Activated CD8-positive, alpha-beta T cell treated with anti-CD3 and anti-CD28 coated beads for 36 hours (primary cell): Measurements from ENCODE around the gene SVIL. TPM values are rescaled to one million over a fixed set of nuclear protein-coding genes. Genes with fewer than 3 reads are reported as not detected.
"Not testable (repeated sequence)": the region's sequence is repeated elsewhere in the genome, so short reads cannot be mapped to it uniquely, and the experiment has no call there.

ENCODE experiments used
- ATAC-seq: fragments of 200-7000 bp; cut with Tn5 transposase; one replicate; pipeline ENCODE4 v1.10.0; 2021; ENCODE audit warnings: mild to moderate bottlenecking, moderate library complexity
- CTCF ChIA-PET: fragments of 350-600 bp; sonication (Branson Sonifier 250); formaldehyde crosslinking; loops from one replicate; lab custom pipeline; 2021; ENCODE audit warnings: antibody characterized with exemption; lab: Charles Lee
- POLR2A ChIA-PET: fragments of 350-600 bp; sonication (Branson Sonifier 250); formaldehyde crosslinking; loops from one replicate; lab custom pipeline; 2021; ENCODE audit warnings: antibody characterized with exemption; lab: Charles Lee
- DNase-seq: peaks from one replicate; pipeline ENCODE4 v3.0.0-alpha.2; 2020
- H3K27ac Mint-ChIP-seq: one replicate; pipeline ENCODE4 v1.8.0; 2021; ENCODE audit warnings: mild to moderate bottlenecking, mixed read lengths
- H3K27me3 Mint-ChIP-seq: one replicate; pipeline ENCODE4 v1.8.0; 2021; ENCODE audit warnings: mixed read lengths
- H3K36me3 Mint-ChIP-seq: one replicate; pipeline ENCODE4 v1.8.0; 2021; ENCODE audit warnings: low read depth, mixed read lengths
- H3K4me1 Mint-ChIP-seq: one replicate; pipeline ENCODE4 v1.8.0; 2021; ENCODE audit warnings: low read depth, mixed read lengths
- H3K4me3 Mint-ChIP-seq: one replicate; pipeline ENCODE4 v1.8.0; 2021; ENCODE audit warnings: mild to moderate bottlenecking, moderate library complexity, mixed read lengths
- H3K9me3 Mint-ChIP-seq: one replicate; pipeline ENCODE4 v1.8.0; 2021; ENCODE audit warnings: mixed read lengths
- intact Hi-C: fragments of 100-400 bp; cut with micrococcal nuclease; formaldehyde crosslinking; loops from one replicate; pipeline ENCODE4 v1.10.0; 2022
- total RNA-seq, 2 experiments: library from RNA; stranded (reverse); gene quantifications; one replicate each; pipeline ENCODE4 v1.2.3, GENCODE V29; 2021
- TF ChIP-seq, protein P1 (sequence below): fragments of 200-600 bp; IDR thresholded peaks from one replicate; pipeline ENCODE4 v1.8.0; 2022; ENCODE audit warnings: antibody characterized with exemption, mild to moderate bottlenecking

Gene SVIL
- total RNA-seq, 2 experiments from 2014 or later, result 7.9 to 8.9 TPM

DNA sequence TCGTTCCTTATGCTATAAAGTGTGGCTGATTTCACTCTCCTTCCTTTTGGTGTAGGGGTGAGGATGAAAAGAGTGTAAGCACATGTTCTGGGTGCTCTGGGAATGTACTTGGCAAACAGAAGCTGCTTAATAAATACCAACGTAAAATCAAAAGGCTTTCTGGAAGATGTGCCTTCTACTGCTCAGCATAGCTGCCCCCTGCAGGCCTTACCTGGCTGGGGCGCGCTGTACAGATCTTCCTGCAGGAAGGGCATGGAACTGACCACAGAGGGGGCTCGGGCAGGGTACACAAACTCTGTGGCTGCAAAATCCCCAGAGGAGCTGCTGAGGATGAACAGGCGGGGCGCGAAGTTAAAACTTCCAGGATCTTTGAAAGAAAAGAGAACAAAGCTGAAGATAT lies 169.4 kb downstream of the SVIL start:
- H3K9me3 Mint-ChIP-seq, result peaks cover 4% of the 10 kb centered on the region
- TF ChIP-seq, protein P1, sequence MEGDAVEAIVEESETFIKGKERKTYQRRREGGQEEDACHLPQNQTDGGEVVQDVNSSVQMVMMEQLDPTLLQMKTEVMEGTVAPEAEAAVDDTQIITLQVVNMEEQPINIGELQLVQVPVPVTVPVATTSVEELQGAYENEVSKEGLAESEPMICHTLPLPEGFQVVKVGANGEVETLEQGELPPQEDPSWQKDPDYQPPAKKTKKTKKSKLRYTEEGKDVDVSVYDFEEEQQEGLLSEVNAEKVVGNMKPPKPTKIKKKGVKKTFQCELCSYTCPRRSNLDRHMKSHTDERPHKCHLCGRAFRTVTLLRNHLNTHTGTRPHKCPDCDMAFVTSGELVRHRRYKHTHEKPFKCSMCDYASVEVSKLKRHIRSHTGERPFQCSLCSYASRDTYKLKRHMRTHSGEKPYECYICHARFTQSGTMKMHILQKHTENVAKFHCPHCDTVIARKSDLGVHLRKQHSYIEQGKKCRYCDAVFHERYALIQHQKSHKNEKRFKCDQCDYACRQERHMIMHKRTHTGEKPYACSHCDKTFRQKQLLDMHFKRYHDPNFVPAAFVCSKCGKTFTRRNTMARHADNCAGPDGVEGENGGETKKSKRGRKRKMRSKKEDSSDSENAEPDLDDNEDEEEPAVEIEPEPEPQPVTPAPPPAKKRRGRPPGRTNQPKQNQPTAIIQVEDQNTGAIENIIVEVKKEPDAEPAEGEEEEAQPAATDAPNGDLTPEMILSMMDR, result no peak
- ATAC-seq (no peak), DNase-seq (no peak)
- peaks cover under 1% of the 10 kb centered on the region for H3K4me1 Mint-ChIP-seq
- no peak overlapping the region for H3K27ac Mint-ChIP-seq
- no peak overlapping the region for H3K4me3 Mint-ChIP-seq
- intact Hi-C loops, result no loop called here
- ChIA-PET POLR2A (no interaction called here), CTCF (interaction anchor here (1.0 to 3.2 kb wide), 6 partner anchors 17 to 48 kb away, joined by 3 to 19 read pairs (median 6); no protein-coding TSS in a partner anchor)
- H3K36me3 Mint-ChIP-seq, result peaks cover 37% of the 10 kb centered on the region
- no peaks in the 10 kb centered on the region for H3K27me3 Mint-ChIP-seq

GRCh38 chr10:29464671-29465171 lies 170.1 kb downstream of the SVIL start:
- H3K4me3 Mint-ChIP-seq, POLR2A ChIA-PET, H3K9me3 Mint-ChIP-seq, H3K27ac Mint-ChIP-seq, ATAC-seq, H3K4me1 Mint-ChIP-seq, H3K27me3 Mint-ChIP-seq, DNase-seq, intact Hi-C loops: not testable (repeated sequence)
- H3K36me3 Mint-ChIP-seq, result peaks cover 36% of the 10 kb centered on the region
- CTCF ChIA-PET, result interaction anchor here (1.2 to 3.2 kb wide), 3 partner anchors 32 to 49 kb away, joined by 3 to 19 read pairs (median 7); no protein-coding TSS in a partner anchor

DNA sequence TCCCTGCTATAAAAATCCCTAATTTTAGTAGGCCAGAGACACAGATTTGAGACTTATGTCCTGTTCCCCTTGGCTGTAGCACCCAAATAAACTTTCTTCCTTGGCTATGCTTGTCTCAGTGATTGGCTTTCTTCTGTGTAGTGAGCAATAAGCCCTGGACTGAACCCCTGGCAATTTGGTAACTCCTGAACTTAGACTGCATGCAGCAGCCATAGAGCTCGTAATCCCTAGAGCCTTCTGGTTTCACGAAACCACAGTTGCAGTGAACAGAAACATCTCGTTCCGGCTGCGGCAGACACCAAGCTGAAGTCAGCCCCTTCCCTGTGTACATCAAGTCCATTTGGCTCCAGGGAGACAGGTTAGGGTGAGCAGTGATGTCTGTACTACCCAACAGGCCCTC lies 173.7 kb downstream of the SVIL start:
- intact Hi-C loops, result no loop called here
- Mint-ChIP-seq H3K4me3 (no peak overlapping the region), H3K27me3 (no peaks in the 10 kb centered on the region), H3K36me3 (peaks cover 39% of the 10 kb centered on the region), H3K27ac (no peak overlapping the region), H3K9me3 (peaks cover 7% of the 10 kb centered on the region), H3K4me1 (peaks cover 3% of the 10 kb centered on the region)
- ATAC-seq, result no peak
- ChIA-PET POLR2A (interaction anchor here (0.8 to 1.0 kb wide), 2 partner anchors 8 to 35 kb away, joined by 3 to 4 read pairs; no protein-coding TSS in a partner anchor), CTCF (interaction anchor here (1.5 to 2.7 kb wide), 3 partner anchors 11 to 36 kb away, joined by 3 to 11 read pairs (median 8); no protein-coding TSS in a partner anchor)
- no peak for DNase-seq
- TF ChIP-seq, protein P1, result no peak

DNA sequence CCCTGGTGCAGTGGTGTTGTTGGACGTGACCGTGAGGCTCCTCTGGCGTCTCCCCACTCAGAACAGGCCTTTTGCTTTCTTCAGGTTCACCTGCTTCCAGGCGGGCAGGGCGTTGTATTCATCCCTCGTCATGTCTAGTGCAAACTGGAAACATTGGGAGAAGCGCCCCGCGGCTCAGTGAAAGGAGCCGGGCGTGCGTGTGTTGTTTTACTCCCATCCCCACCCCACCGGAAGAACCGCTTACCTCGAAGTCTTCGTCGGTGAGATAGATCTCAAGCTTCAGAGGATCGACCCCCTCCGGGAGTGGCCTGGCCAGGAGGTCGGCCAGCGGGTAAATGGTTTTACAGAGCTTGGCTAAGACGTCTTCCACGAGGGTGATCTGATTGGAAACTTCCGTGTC lies 176.6 kb downstream of the SVIL start:
- intact Hi-C loops, ATAC-seq, H3K27ac Mint-ChIP-seq, H3K9me3 Mint-ChIP-seq, H3K4me1 Mint-ChIP-seq, H3K27me3 Mint-ChIP-seq, H3K4me3 Mint-ChIP-seq, POLR2A ChIA-PET, DNase-seq: not testable (repeated sequence)
- H3K36me3 Mint-ChIP-seq, result peaks cover 47% of the 10 kb centered on the region
- CTCF ChIA-PET, result interaction anchor here (0.6 to 1.6 kb wide), 6 partner anchors 9 to 133 kb away, joined by 3 to 5 read pairs (median 3); no protein-coding TSS in a partner anchor

DNA sequence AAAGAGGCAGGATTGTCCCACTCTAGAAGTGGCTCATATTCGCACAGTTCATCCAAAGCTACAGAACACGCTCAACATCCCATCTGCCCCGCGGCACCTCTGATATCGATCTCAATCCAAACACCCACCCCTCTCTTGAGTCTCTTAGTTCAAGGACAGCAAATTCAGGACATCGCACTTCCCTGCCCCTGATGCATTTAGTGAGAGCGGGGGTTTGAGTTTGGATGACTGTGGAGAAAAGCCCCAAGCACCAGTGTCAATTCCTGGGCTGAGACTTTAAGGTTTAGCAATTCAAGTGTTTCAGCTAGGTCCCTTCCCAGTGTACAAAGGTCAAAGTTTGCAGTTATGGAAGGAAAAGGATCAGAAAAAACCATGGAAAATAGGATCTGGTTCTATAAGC lies 179.7 kb downstream of the SVIL start:
- H3K4me1 Mint-ChIP-seq, result peaks cover 3% of the 10 kb centered on the region
- ChIA-PET POLR2A (no interaction called here), CTCF (interaction anchor here (1.2 to 1.5 kb wide), 2 partner anchors 42 to 135 kb away, joined by 3 to 4 read pairs; no protein-coding TSS in a partner anchor)
- H3K36me3 Mint-ChIP-seq, result peaks cover 26% of the 10 kb centered on the region
- TF ChIP-seq, protein P1, result no peak
- ATAC-seq (no peak), DNase-seq (no peak)
- H3K27ac Mint-ChIP-seq, result no peak overlapping the region
- H3K27me3 Mint-ChIP-seq, result no peaks in the 10 kb centered on the region
- intact Hi-C loops, result no loop called here
- no peak overlapping the region for H3K4me3 Mint-ChIP-seq
- peaks cover under 1% of the 10 kb centered on the region for H3K9me3 Mint-ChIP-seq

- TF ChIP-seq, protein P1, result no peak
- no peak for DNase-seq
- no peak for ATAC-seq
- POLR2A ChIA-PET, result no interaction called here
- Mint-ChIP-seq H3K4me3 (no peak overlapping the region), H3K27me3 (no peaks in the 10 kb centered on the region), H3K9me3 (no peaks in the 10 kb centered on the region), H3K4me1 (peaks cover under 1% of the 10 kb centered on the region), H3K36me3 (peaks cover 20% of the 10 kb centered on the region), H3K27ac (no peak overlapping the region)
- CTCF ChIA-PET, result no interaction called here
- intact Hi-C loops, result no loop called here
These were observed 180.5 kb downstream of the SVIL start for GRCh38 chr10:29454250-29454649.
